IPS-NIHi11 (cell line): Measurements from ENCODE around the gene IQSEC2.

Experiments used
- DNase-seq: peaks from one replicate; pipeline ENCODE4 v3.0.0; 2012; ENCODE audit warnings: mixed read lengths, low spot score

Gene IQSEC2

GRCh38 chrX:53281321-53281822, at the start of gene IQSEC2:
TSS of gene IQSEC2 (minus strand) at chrX:53281584.
- peak; percentile 55 for DNase-seq

GRCh38 chrX:53330331-53330730, 48.9 kb upstream of the IQSEC2 start:
- no peak for DNase-seq

GRCh38 chrX:53324803-53325202, 43.4 kb upstream of the IQSEC2 start:
- DNase-seq: no peak

DNA sequence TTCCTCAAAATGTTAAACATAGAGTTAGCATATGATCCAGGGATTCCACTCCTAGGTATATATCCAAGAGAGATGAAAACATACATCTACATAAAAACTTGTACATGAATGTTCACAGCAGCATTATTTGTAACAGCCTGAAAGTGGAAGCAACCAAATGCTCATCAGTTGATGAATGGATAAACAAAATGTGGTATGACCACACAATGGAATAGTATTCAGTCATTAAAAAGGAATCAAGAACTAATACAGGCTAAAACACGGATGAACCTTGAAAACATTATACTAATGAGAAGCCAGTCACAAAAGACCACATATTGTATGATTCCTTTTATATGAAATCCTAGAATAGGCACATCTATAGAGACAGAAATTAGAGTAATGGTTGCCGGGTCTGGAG, 42.7 kb upstream of the IQSEC2 start:
- DNase-seq: no peak

GRCh38 chrX:53323196-53323595, 41.8 kb upstream of the IQSEC2 start:
- no peak for DNase-seq

DNA sequence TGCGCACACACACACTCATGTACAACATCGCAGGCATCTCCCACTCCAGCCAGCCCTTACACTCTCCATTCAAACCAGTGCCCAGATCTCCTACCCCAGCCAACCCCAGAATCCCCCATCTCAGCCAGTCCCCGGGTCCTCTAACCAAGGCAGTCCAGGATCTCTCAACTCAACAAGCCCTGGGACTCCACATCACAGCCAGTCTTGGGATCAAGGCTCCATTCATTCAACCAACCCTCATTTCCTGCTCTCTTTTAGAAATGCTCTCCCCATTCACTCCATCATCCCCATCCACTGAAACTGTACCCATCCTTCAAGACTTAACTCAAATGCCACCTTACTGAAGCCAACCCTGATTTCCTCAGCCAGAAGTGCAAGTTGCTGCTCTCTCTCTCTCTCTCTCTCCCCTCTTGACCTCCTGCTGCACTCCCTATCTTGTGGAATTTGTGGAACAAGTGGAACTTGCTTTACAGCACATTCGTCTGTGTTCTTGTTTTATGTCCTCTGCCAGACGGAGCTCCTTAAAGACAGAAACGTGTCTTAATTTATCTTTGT, 40.6 kb upstream of the IQSEC2 start:
- no peak for DNase-seq

DNA sequence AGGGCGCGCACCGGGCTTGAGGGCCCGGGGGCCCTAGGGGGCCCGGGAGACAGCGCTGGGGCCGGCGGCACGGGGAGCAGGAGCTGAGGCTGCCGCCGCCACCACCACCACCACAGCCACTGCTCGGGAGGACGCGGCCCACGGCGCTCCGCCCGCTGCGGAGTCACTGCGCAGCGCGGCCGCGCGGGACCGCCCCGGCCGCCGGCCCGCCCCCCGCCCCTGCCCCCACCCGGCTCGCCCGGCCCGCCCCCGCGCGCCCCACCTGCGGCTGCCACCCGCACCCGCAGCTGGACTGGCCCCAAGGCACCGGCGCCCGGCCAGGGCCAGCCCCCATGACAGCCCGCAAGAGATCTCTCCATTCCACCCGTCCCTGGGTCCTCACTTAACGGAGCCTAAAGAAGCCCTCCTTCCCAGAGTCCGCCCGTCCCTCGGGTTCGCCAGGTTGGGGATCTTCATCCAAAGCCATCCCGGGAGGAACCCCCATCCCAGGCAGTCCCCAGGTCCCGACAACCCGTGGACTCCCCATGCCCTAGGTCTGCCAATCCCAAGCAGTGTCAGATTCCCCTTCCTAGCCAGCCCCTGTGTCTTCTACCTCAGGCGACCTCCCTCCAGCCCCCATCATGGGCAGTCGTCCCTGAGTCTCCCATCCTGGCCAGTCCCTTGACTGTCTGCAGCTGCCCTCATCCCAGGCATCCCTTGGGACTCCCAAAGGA, 40.0 kb upstream of the IQSEC2 start:
- peak; percentile 31 for DNase-seq

GRCh38 chrX:53320543-53321229, 39.3 kb upstream of the IQSEC2 start:
- DNase-seq: peak; percentile 26

DNA sequence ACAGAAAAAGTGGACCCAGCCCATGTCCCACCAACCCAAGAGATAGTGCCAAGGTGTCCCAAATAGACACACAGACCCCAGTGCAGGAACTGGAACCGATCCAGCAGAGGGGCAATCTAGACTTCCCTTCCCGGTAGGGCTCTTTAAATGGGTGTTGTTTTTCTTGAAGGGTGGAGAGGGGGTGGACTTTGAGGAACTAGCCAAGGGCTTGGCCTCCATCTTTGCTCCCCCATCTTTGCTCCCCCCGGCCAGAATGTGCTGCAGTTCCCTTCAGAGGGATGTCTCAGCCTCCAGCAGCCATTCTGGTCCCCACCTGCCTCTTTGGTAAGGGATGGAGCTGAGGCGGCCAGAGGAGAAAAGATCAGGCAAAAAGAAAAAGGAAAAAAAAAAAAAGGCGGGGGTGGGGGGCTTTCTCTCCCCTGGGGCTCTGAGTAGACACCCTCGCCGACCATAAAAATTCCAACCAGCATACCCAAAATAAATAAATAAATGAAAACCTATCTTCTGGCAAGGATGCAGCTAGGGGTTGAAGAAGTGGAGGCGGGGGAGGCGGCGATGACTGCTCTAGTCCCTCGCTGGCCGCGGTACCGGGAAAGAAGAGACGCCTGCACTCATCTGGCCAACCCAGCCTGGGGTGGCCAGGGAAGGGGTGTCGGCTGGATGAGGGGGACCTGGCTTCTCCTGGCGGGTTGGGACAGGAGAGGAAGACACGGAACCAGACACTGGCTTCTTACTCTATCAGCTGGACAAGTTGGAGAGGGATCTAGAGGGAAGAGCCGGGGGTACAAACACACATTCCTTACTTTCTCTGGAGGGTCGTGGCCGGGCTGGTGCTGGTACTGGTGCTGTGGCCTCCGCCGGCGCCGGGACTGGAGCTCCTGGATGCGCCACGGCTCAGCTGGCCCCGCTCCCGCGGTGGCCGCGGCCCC, 38.5 kb upstream of the IQSEC2 start:
- no peak for DNase-seq

GRCh38 chrX:53318766-53319353, 37.5 kb upstream of the IQSEC2 start:
- no peak for DNase-seq

DNA sequence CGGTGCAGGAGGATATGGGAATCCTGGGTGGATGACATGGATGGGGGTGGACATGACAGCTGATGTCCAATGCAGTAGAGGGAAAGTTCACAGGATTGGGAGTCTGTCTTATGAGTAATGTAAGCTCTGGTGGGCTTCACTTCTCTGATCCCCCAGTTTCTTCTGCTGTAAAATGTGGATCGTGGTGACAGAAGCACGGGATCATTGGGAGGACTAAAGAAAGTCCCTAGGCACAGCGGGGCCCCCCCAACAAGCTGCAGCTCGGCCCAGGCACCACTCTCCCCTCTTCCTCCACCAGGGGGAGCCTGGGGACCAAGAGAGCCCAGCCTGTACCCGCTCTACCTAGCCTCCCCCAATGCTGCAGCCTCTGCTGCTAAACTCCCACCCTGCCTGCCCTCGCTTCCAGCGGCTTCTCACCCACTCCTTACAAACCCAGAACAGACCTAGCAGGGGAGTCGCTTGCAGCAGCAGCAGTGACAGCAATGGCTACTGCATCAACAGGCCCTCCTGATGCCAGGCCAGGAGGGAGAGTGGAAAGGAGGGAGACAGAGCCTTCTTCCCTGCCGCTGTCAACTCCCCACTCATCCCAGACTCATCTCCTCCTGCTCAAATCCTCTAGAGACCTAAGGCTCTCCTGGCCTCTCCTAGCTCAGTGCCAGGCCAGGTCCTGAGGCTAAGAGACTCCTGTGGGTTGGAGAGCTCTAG, 36.1 kb upstream of the IQSEC2 start:
- peak; percentile 76 for DNase-seq

GRCh38 chrX:53316860-53317237, 35.5 kb upstream of the IQSEC2 start:
- no peak for DNase-seq

DNA sequence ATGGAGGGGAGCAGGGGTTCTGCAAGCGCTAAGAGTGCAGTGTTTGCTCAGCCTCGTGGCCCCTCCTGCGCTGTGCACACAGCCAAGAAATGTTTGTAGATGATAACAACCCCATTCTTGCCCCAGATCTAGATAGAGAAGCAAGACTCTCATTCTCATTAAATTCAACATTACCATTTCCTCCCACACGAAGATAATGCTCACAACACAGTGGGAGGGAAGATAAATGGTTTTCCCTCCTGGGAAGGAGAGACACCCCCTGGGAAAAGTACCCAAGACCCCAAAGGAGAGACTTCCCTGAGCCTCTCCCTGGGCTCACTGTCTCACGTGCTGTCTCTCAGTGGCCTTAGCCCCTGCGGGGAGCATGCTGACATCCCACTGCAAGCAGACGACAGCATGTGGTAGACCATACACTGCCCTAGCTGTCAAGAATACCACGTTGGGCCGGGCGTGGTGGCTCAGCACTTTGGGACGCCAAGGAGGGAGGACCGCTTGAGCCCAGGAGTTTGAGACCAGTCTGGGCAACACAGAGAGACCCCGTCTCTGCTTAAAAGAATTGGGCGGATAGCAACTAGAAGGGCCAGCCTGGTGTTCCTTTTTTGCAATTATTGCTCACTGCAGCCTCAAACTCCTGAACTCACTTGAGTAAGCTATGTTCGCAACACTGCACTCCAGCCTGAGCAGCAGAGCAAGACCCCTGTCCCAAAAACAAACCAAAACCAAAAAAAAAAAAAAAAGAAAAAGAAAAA, 34.9 kb upstream of the IQSEC2 start:
- DNase-seq: no peak

DNA sequence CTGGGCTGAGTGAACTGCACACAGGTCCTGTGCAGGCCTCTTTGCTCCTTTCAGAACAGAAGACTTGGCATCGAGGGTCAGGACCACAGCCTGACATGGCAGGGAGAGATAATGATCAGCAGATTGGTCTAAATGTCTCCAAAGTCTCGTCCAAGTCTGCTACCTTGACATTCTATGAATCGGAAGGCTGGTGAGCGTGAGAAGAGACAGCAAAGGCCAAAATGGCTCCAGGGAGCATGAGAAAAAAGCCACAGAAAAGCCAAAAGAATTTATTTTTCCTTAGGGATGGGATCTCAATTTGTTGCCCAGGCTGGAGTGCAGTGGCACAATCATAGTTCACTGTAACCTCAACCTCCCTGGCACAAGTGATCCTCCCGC, 32.3 kb upstream of the IQSEC2 start:
- no peak for DNase-seq

- peak; percentile 59 for DNase-seq
Measured at GRCh38 chrX:53312946-53313727, 31.8 kb upstream of the IQSEC2 start.

DNA sequence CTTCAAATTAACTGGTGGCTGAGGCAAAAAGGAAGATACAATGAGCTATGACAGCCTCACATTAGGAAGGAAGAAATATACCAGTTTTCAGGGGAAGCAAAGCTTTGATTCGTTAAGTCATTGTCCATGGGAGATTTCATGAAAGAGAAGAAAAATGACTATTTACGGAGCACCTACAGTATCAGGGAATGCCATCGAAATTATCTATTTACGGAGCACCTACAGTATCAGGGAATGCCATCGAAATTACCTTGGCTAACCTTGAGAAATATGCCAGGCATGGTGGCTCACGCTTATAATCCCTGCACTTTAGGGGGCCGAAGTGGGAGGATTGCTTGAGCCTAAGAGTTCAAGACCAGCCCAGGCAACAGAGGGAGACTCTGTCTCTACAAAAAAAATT, 28.5 kb upstream of the IQSEC2 start:
- DNase-seq: no peak

DNA sequence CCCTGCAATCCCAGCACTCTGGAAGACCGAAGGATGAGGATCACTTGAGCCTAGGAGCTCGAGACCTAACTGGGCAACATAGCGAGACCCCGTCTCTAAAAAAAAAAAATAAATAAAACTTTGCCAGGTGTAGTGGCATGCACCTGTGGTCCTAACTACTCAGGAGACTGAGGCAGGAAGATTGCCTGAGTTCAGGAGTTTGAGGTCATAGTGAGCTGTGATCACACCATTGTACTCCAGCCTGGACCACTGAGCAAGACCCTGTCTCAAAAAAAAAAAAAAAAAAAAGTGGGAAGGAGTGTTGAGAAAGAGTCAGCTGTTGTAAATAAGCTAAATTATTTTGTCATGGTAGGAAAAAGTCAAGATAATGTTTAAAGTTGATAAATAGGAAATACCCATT, 27.5 kb upstream of the IQSEC2 start:
- no peak for DNase-seq

DNA sequence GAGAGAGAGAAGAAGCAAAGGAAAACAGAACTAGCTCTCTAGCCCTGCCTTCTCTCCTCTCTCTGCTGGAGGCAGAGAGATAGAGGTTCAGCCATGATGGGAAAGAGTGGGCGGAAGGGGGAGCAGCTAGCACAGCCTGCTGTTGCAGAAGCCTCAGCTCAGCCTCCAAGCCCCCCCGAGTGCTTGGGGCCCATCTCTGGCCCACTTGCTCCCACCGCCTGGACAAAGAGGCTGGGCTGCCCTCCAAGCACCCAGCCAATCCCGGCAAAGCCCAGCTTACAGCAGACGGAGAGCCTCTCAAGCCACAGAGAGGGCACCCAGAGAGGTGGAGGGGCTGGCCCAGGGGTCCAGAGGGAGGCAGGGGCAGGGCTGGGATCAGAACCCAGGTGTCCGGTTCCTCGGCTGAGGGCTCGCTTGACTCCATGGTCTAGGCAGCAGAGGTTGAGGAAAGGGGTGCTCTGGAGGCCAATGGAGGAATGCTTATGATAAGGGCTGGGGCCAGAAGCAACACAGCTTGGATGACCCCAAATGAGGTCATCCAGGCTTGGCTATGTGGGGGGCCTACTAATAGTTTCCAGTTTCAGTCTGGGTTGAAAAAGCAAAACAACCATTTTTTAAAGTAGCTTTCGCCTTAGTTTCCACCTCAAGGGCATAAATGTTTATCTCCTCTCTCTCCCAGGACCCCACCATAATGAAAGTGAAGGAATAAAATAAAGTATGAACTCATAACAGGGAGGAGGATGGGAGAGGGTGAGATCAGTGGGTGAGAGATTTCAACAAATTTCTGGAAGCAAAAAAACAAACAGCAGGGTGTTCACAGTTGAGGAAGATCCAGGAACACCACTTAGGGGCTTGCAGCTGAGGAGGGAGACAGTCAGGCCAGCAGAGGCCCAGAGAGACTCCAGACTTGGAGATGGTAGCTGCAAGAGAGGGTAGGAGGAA, 24.9 kb upstream of the IQSEC2 start:
- no peak for DNase-seq
